ENCODE measurements around the gene DLK2.
A peak's percentile ranks its signal among the peaks of the same experiment; 100 is the strongest.

DNA sequence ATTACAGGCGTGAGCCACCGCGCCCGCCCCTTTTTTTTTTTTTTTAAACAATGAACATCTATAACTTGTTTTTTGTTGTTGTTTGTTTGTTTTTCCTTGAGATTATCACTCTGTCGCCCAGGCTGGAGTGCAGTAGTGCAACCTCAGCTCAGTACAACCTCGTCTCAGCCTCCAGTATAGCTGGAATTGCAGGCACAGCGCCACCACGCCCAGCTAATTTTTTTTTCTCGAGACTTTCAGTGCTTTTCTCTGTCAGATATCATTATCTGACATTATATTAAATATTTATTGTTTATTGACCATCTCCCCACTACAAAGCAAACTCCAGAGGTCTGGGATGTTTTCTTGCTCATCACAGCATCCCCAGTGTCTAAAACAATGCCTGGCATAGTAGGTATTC is 2.3 kb upstream of the DLK2 start:
- peak; percentile 37; the same call in 1 of the 2 replicates for TF ChIP-seq CTCF (conservative IDR thresholded peaks at IDR 0.05; ENCODE audit: low read depth, low read length)
- TF ChIP-seq EZH2phosphoT487 (IDR thresholded peaks at IDR 0.05; ENCODE audit: borderline replicate concordance, low read length), result no peak
- no peak for TF ChIP-seq EZH2 (IDR thresholded peaks at IDR 0.05; ENCODE audit: low read length, unreplicated experiment)

Data from PC-3 (cell line).